ACC112 (cell line): ENCODE data around the gene TMEM121B.

ENCODE experiments used
- H2AFZ ChIP-seq: fragments of 200-600 bp; sonication (generic); one replicate; pipeline ENCODE4 v1.6.0; 2017; ENCODE audit warnings: antibody characterized with exemption, low read length; ENCODE audit not compliant: unreplicated experiment
- H3K27ac ChIP-seq: fragments of 200-600 bp; sonication (generic); 2 replicates; pipeline ENCODE4 v1.5.1; 2014; ENCODE audit warnings: low read depth, mild to moderate bottlenecking, antibody characterized with exemption, low read length, moderate library complexity
- H3K27me3 ChIP-seq: fragments of 200-600 bp; sonication (generic); 2 replicates; pipeline ENCODE4 v1.6.1; 2014; ENCODE audit warnings: mild to moderate bottlenecking, antibody characterized with exemption, low read length, moderate library complexity, mixed read lengths; ENCODE audit not compliant: insufficient read depth
- H3K36me3 ChIP-seq: fragments of 200-600 bp; sonication (generic); 2 replicates; pipeline ENCODE4 v1.6.1; 2016; ENCODE audit warnings: mild to moderate bottlenecking, antibody characterized with exemption, low read length, moderate library complexity, mixed read lengths; ENCODE audit not compliant: insufficient read depth
- H3K4me1 ChIP-seq: fragments of 200-600 bp; sonication (generic); one replicate; pipeline ENCODE4 v1.6.1; 2016; ENCODE audit warnings: low read length, mixed read lengths; ENCODE audit not compliant: insufficient read depth, unreplicated experiment, control insufficient read depth
- H3K4me3 ChIP-seq: fragments of 200-600 bp; sonication (generic); 2 replicates; pipeline ENCODE4 v1.5.1; 2014; ENCODE audit warnings: mild to moderate bottlenecking, low read depth, low read length
- H3K79me2 ChIP-seq: fragments of 200-600 bp; sonication (generic); one replicate; pipeline ENCODE4 v1.6.0; 2016; ENCODE audit warnings: low read length; ENCODE audit not compliant: control insufficient read depth, unreplicated experiment, insufficient read depth

TMEM121B gene

GRCh38 chr22:17109976-17110375 lies 11.2 kb downstream of the TMEM121B start:
- H3K4me1 ChIP-seq = no peaks in the 10 kb centered on the region
- no peaks in the 10 kb centered on the region for H3K27me3 ChIP-seq
- no peaks in the 10 kb centered on the region for H3K79me2 ChIP-seq
- H3K4me3 ChIP-seq = no peak overlapping the region
- H3K36me3 ChIP-seq = no peaks in the 10 kb centered on the region
- H2AFZ ChIP-seq = no peak overlapping the region
- H3K27ac ChIP-seq = no peak overlapping the region

GRCh38 chr22:17109113-17109865 lies 11.9 kb downstream of the TMEM121B start:
- H3K4me3 ChIP-seq = no peak overlapping the region
- H3K4me1 ChIP-seq = no peaks in the 10 kb centered on the region
- H3K36me3 ChIP-seq = no peaks in the 10 kb centered on the region
- no peak overlapping the region for H3K27ac ChIP-seq
- H3K79me2 ChIP-seq = no peaks in the 10 kb centered on the region
- H3K27me3 ChIP-seq = no peaks in the 10 kb centered on the region
- H2AFZ ChIP-seq = no peak overlapping the region

GRCh38 chr22:17108256-17109112 lies 12.7 kb downstream of the TMEM121B start:
- no peak overlapping the region for H2AFZ ChIP-seq
- no peaks in the 10 kb centered on the region for H3K27me3 ChIP-seq
- no peaks in the 10 kb centered on the region for H3K79me2 ChIP-seq
- no peak overlapping the region for H3K27ac ChIP-seq
- H3K4me1 ChIP-seq = no peaks in the 10 kb centered on the region
- no peak overlapping the region for H3K4me3 ChIP-seq
- H3K36me3 ChIP-seq = no peaks in the 10 kb centered on the region

GRCh38 chr22:17107547-17107810 lies 13.7 kb downstream of the TMEM121B start:
- Histone ChIP-seq H3K4me3 (no peak overlapping the region), H3K4me1 (no peaks in the 10 kb centered on the region), H3K27me3 (no peaks in the 10 kb centered on the region), H2AFZ (no peak overlapping the region), H3K27ac (no peak overlapping the region), H3K79me2 (no peaks in the 10 kb centered on the region), H3K36me3 (no peaks in the 10 kb centered on the region)

GRCh38 chr22:17106785-17107546 lies 14.2 kb downstream of the TMEM121B start:
- Histone ChIP-seq H3K4me1 (no peaks in the 10 kb centered on the region), H2AFZ (no peak overlapping the region), H3K4me3 (no peak overlapping the region), H3K27ac (no peak overlapping the region), H3K79me2 (no peaks in the 10 kb centered on the region), H3K36me3 (no peaks in the 10 kb centered on the region), H3K27me3 (no peaks in the 10 kb centered on the region)

GRCh38 chr22:17106161-17106784 lies 14.9 kb downstream of the TMEM121B start:
- no peaks in the 10 kb centered on the region for H3K79me2 ChIP-seq
- H2AFZ ChIP-seq = no peak overlapping the region
- H3K27ac ChIP-seq = no peak overlapping the region
- no peaks in the 10 kb centered on the region for H3K27me3 ChIP-seq
- no peaks in the 10 kb centered on the region for H3K4me1 ChIP-seq
- H3K4me3 ChIP-seq = no peak overlapping the region
- no peaks in the 10 kb centered on the region for H3K36me3 ChIP-seq

- Histone ChIP-seq H3K27me3 (no peaks in the 10 kb centered on the region), H2AFZ (no peak overlapping the region), H3K79me2 (no peaks in the 10 kb centered on the region), H3K4me3 (no peak overlapping the region), H3K27ac (no peak overlapping the region), H3K36me3 (no peaks in the 10 kb centered on the region), H3K4me1 (no peaks in the 10 kb centered on the region)
Observed at GRCh38 chr22:17105143-17106129, 15.7 kb downstream of the TMEM121B start.

GRCh38 chr22:17104336-17104935 lies 16.7 kb downstream of the TMEM121B start:
- no peaks in the 10 kb centered on the region for H3K4me1 ChIP-seq
- H3K4me3 ChIP-seq = no peak overlapping the region
- no peaks in the 10 kb centered on the region for H3K79me2 ChIP-seq
- H3K36me3 ChIP-seq = no peaks in the 10 kb centered on the region
- H3K27me3 ChIP-seq = no peaks in the 10 kb centered on the region
- no peak overlapping the region for H3K27ac ChIP-seq
- H2AFZ ChIP-seq = no peak overlapping the region

- Histone ChIP-seq H2AFZ (no peak overlapping the region), H3K4me3 (no peak overlapping the region), H3K36me3 (no peaks in the 10 kb centered on the region), H3K27me3 (no peaks in the 10 kb centered on the region), H3K4me1 (no peaks in the 10 kb centered on the region), H3K79me2 (no peaks in the 10 kb centered on the region), H3K27ac (no peak overlapping the region)
Observed at GRCh38 chr22:17103351-17103750, 17.8 kb downstream of the TMEM121B start.
